Body of pancreas (tissue), 4 donors: ENCODE data around the gene LILRB1. TPM values are rescaled to one million over a fixed set of nuclear protein-coding genes. Genes with fewer than 3 reads are reported as not detected.

Experiments used
- ATAC-seq: fragments of 150-250 bp; one replicate; pipeline ENCODE4 v1.9.1; 2016
- DNase-seq, 4 donors: peaks; one replicate each; pipeline ENCODE4 v3.0.0-alpha.2; 2019
- H3K27ac ChIP-seq, 4 donors: fragments of 200-600 bp; sonication (generic); 1 replicate in 3 of 4; 2 replicates in 1 of 4; pipeline versions ENCODE4 v1.5.1 to v1.6.1; 2016 to 2019; ENCODE audit warnings: mild to moderate bottlenecking in 1 of 4, mixed read lengths in 1 of 4, moderate library complexity in 1 of 4
- H3K27me3 ChIP-seq, 2 donors: fragments of 200-600 bp; sonication (generic); one replicate each; pipeline ENCODE4 v1.6.0; 2016; ENCODE audit warnings: mild to moderate bottlenecking in 1 of 2
- H3K36me3 ChIP-seq, 2 donors: fragments of 200-600 bp; sonication (generic); replicated peaks in 1 of 2; 2 replicates each; pipeline ENCODE4 v1.5.1; 2016; ENCODE audit warnings: low read depth in 2 of 2; ENCODE audit not compliant: insufficient read depth in 1 of 2
- H3K4me1 ChIP-seq: fragments of 200-600 bp; sonication (generic); one replicate; pipeline ENCODE4 v1.6.0; 2016
- H3K4me3 ChIP-seq, 2 donors: fragments of 200-600 bp; sonication (generic); 1 replicate in 1 of 2; 2 replicates in 1 of 2; pipeline ENCODE4 v1.5.1; 2016 to 2019
- H3K9me3 ChIP-seq, 3 donors: fragments of 200-600 bp; sonication (generic); 1 replicate in 2 of 3; 2 replicates in 1 of 3; pipeline ENCODE4 v1.5.1; 2016
- CTCF ChIP-seq, 7 experiments: fragments of 450-650 bp in 4 of 7; fragments of 200-600 bp in 3 of 7; sonication (generic) in 3 of 7; IDR thresholded peaks; one replicate each; pipeline ENCODE4 v1.5.1; 2016 to 2019; ENCODE audit warnings: antibody characterized with exemption in 7 of 7
- POLR2A ChIP-seq, 3 donors: fragments of 450-650 bp; IDR thresholded peaks; one replicate each; pipeline ENCODE4 v1.6.1; 2016; ENCODE audit warnings: antibody characterized with exemption in 3 of 3, mild to moderate bottlenecking in 2 of 3
- WGBS, 2 donors: methylation state at CpG; one replicate each; pipeline ENCODE4 v1.1.5; 2017; 5-methylcytosine and 5-hydroxymethylcytosine counted together
- intact Hi-C: fragments of 100-400 bp; cut with DNase I; formaldehyde crosslinking; loops from one replicate; pipeline ENCODE4 v1.15.1; 2023
- total RNA-seq, 2 donors: library from RNA; depleted of rRNA; stranded (reverse); fragments of >200 nt; gene quantifications; one replicate each; pipeline ENCODE4 v1.1.0, GENCODE V29; 2016

The LILRB1 gene
- total RNA-seq, 2 donors from 2014 or later = 0.33 to 0.52 TPM

GRCh38 chr19:54608205-54608604, 22.1 kb upstream of the LILRB1 start:
- Histone ChIP-seq H3K27ac (no peak overlapping the region), H3K9me3 (no peaks in the 10 kb centered on the region), H3K4me1 (no peaks in the 10 kb centered on the region), H3K36me3 (no peaks in the 10 kb centered on the region), H3K27me3 (no peaks in the 10 kb centered on the region), H3K4me3 (no peak overlapping the region)
- DNase-seq (no peak), ATAC-seq (no peak)
- TF ChIP-seq POLR2A (IDR thresholded peaks at IDR 0.05) (no peak), CTCF (IDR thresholded peaks at IDR 0.05) (no peak)
- WGBS, 2 donors = 76 to 77% methylated on average over 5 to 6 of the region's 7 CpGs
- intact Hi-C loops = no loop called here

DNA sequence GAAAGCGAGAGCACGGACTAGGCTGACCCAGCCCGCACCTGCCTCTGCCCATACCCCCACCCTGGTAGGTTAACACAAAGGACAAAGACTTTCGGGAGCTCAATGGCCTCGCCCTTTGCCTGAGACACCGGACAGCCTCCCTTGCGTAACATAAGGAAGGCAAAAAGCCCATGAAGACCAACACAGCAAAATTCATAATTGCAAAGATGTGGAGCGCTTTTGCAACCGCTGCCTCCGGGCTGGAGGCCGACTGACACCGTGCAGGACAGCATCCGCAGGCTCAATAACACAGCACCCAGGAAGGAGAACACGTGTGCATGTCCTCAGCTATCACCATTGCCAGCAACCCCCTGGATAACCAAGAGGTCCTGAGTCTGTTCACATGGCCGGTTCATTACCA, 21.5 kb upstream of the LILRB1 start:
- peak in 1 of 4 donors; percentile 33 for DNase-seq
- TF ChIP-seq CTCF (IDR thresholded peaks at IDR 0.05) (no peak), POLR2A (IDR thresholded peaks at IDR 0.05) (no peak)
- no peaks in the 10 kb centered on the region for H3K27me3 ChIP-seq

GRCh38 chr19:54609356-54609791, 20.9 kb upstream of the LILRB1 start:
- H3K4me1 ChIP-seq = no peaks in the 10 kb centered on the region
- ATAC-seq (no peak), DNase-seq (no peak)
- no peaks in the 10 kb centered on the region for H3K27me3 ChIP-seq
- no peaks in the 10 kb centered on the region for H3K9me3 ChIP-seq
- no peak overlapping the region for H3K27ac ChIP-seq
- H3K36me3 ChIP-seq = no peaks in the 10 kb centered on the region
- H3K4me3 ChIP-seq = no peak overlapping the region
- 80 to 82% methylated on average over 20 to 24 of the region's 26 CpGs for WGBS, 2 donors
- no peak for TF ChIP-seq POLR2A (IDR thresholded peaks at IDR 0.05)
- TF ChIP-seq CTCF (IDR thresholded peaks at IDR 0.05) = no peak
- intact Hi-C loops = no loop called here

More for the DNA sequence above, 21.5 kb upstream of the LILRB1 start:
- Histone ChIP-seq H3K4me3 (no peak overlapping the region), H3K36me3 (no peaks in the 10 kb centered on the region), H3K9me3 (no peaks in the 10 kb centered on the region), H3K4me1 (no peaks in the 10 kb centered on the region), H3K27ac (no peak overlapping the region)
- intact Hi-C loops = no loop called here
- ATAC-seq = no peak
- WGBS, 2 donors = 65 to 79% methylated on average over 14 to 15 of the region's 15 CpGs

GRCh38 chr19:54612428-54612827, 17.9 kb upstream of the LILRB1 start:
- no peak overlapping the region for H3K27ac ChIP-seq
- TF ChIP-seq CTCF (IDR thresholded peaks at IDR 0.05) = no peak
- no peak for TF ChIP-seq POLR2A (IDR thresholded peaks at IDR 0.05)
- H3K27me3 ChIP-seq = no peaks in the 10 kb centered on the region
- intact Hi-C loops = no loop called here
- peaks cover 0 to 2% (median 0%) of the 10 kb centered on the region in 3 donors for H3K9me3 ChIP-seq
- H3K4me3 ChIP-seq = no peak overlapping the region
- WGBS, 2 donors = 57 to 58% methylated on average over 1 of the region's 1 CpG
- DNase-seq (no peak), ATAC-seq (no peak)
- no peaks in the 10 kb centered on the region for H3K36me3 ChIP-seq
- no peaks in the 10 kb centered on the region for H3K4me1 ChIP-seq

- Histone ChIP-seq H3K27me3 (no peaks in the 10 kb centered on the region), H3K27ac (no peak overlapping the region), H3K4me3 (no peak overlapping the region), H3K4me1 (no peaks in the 10 kb centered on the region), H3K9me3 (peaks cover 0 to 2% (median 0%) of the 10 kb centered on the region in 3 donors), H3K36me3 (no peaks in the 10 kb centered on the region)
- intact Hi-C loops = no loop called here
- ATAC-seq (no peak), DNase-seq (no peak)
- 61 to 83% methylated on average over 1 of the region's 1 CpG for WGBS, 2 donors
- TF ChIP-seq POLR2A (IDR thresholded peaks at IDR 0.05) (no peak), CTCF (IDR thresholded peaks at IDR 0.05) (no peak)
These were observed 15.6 kb upstream of the LILRB1 start for GRCh38 chr19:54614726-54615125.
